GM18858 (cell line): ENCODE data around the gene GPX4.

Experiments used
- ATAC-seq: cut with Tn5 transposase; IDR thresholded peaks from one replicate; pipeline ENCODE4 v1.9.1; 2021; ENCODE audit not compliant: unreplicated experiment

The GPX4 gene

GRCh38 chr19:1130771-1131717 lies 27.2 kb downstream of the GPX4 start:
- no peak for ATAC-seq

- no peak for ATAC-seq
Observed at GRCh38 chr19:1131718-1132551, 28.1 kb downstream of the GPX4 start.

GRCh38 chr19:1132552-1133383 lies 29.0 kb downstream of the GPX4 start:
- no peak for ATAC-seq

- no peak for ATAC-seq
Observed at GRCh38 chr19:1133471-1133929, 29.7 kb downstream of the GPX4 start.

GRCh38 chr19:1134431-1134830 lies 30.6 kb downstream of the GPX4 start:
- ATAC-seq: no peak

- ATAC-seq: no peak
Observed at GRCh38 chr19:1135454-1135853, 31.7 kb downstream of the GPX4 start.

GRCh38 chr19:1136201-1136600 lies 32.4 kb downstream of the GPX4 start:
- no peak for ATAC-seq

- no peak for ATAC-seq
Observed at GRCh38 chr19:1136621-1137317, 33.0 kb downstream of the GPX4 start.

GRCh38 chr19:1138121-1138520 lies 34.3 kb downstream of the GPX4 start:
- no peak for ATAC-seq

- no peak for ATAC-seq
Observed at GRCh38 chr19:1139126-1139525, 35.3 kb downstream of the GPX4 start.

GRCh38 chr19:1140272-1141027 lies 36.7 kb downstream of the GPX4 start:
- no peak for ATAC-seq

- no peak for ATAC-seq
Observed at GRCh38 chr19:1141944-1142343, 38.1 kb downstream of the GPX4 start.

- ATAC-seq: no peak
Observed at GRCh38 chr19:1143828-1144399, 40.1 kb downstream of the GPX4 start.

GRCh38 chr19:1144741-1145140 lies 40.9 kb downstream of the GPX4 start:
- ATAC-seq: no peak

GRCh38 chr19:1145635-1146411 lies 42.0 kb downstream of the GPX4 start:
- no peak for ATAC-seq

- no peak for ATAC-seq
Observed at GRCh38 chr19:1146412-1146699, 42.6 kb downstream of the GPX4 start.

- no peak for ATAC-seq
Observed at GRCh38 chr19:1146858-1147780, 43.3 kb downstream of the GPX4 start.
